Neural cell (in vitro differentiated cells): ENCODE results near the gene PARD3B.

Experiments
- CTCF ChIP-seq: fragments of 450-650 bp; IDR thresholded peaks from 2 replicates; pipeline ENCODE4 v1.5.1; 2014; ENCODE audit warnings: antibody characterized with exemption, mild to moderate bottlenecking, moderate library complexity; ENCODE audit not compliant: poor library complexity, severe bottlenecking
- EZH2 ChIP-seq: fragments of 200-600, 300-800 bp; shearing (Covaris generic), sonication (generic); IDR thresholded peaks from 2 replicates; pipeline ENCODE4 v1.6.1; 2014; ENCODE audit warnings: antibody characterized with exemption, low read length, borderline replicate concordance, mild to moderate bottlenecking; ENCODE audit not compliant: insufficient read depth, poor library complexity, severe bottlenecking

- TF ChIP-seq EZH2 (no peak), CTCF (no peak)
These were observed 950.5 kb downstream of the PARD3B start for GRCh38 chr2:205495819-205496218.
